ENCODE data around the gene AKAP6. TPM values are rescaled to one million over a fixed set of nuclear protein-coding genes. Genes with fewer than 3 reads are reported as not detected.

AKAP6 gene
- total and polyA plus RNA-seq, 2 of the 8 experiments (the other 6 are each of a cell fraction or from before 2014, with no cell fraction given) = 0.09 to 0.89 TPM

DNA sequence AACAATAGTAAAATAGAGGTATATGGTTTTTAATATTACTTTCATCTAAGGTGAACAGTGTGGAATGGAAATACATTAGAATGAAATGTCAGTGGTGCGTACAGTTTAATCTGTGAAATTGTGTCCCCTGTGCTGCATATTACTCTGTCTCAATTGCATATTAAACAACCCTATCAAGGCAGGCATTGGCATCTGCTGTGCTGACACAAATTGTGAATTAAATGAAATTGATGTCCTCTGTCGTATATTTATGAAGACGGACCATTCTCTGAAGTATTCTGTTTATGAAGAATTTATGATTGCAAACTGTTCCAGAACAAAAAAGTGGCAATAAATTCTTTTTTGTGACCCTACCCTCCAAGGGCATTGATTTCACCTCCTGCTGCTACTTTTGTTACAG is 405.2 kb downstream of the AKAP6 start:
- H3K4me1 ChIP-seq (replicated peaks in 1 of 4; ENCODE audit: control insufficient read depth in 3 of 4, insufficient read depth in 4 of 4, low read length in 3 of 4) = no peaks in the 10 kb centered on the region
- no peak for FAIRE-seq
- H3K9me3 ChIP-seq (ENCODE audit: insufficient read depth in 2 of 2, low read depth in 1 of 2, low read length in 1 of 2) = no peaks in the 10 kb centered on the region
- H3K4me2 ChIP-seq (ENCODE audit: insufficient read depth in 1 of 2, low read depth in 2 of 2, low read length in 2 of 2) = no peak overlapping the region
- no peak overlapping the region for H2AFZ ChIP-seq (ENCODE audit: low read length)
- H4K8ac ChIP-seq (ENCODE audit: extremely low read depth, insufficient read depth, low read length) = no peak overlapping the region
- H4K91ac ChIP-seq (replicated peaks; ENCODE audit: insufficient read length, low read length) = no peak overlapping the region
- no peak overlapping the region for H2BK15ac ChIP-seq (ENCODE audit: low read length)
- no peak overlapping the region for H3K23ac ChIP-seq (ENCODE audit: insufficient read length)
- H3K56ac ChIP-seq (replicated peaks; ENCODE audit: insufficient read length, low read depth, low read length) = no peak overlapping the region
- no peak overlapping the region for H3K9ac ChIP-seq (replicated peaks in 1 of 4; ENCODE audit: extremely low read depth in 1 of 4, low read depth in 3 of 4, low read length in 3 of 4)
- no peaks in the 10 kb centered on the region for H3K27me3 ChIP-seq (replicated peaks in 1 of 4; ENCODE audit: control insufficient read depth in 3 of 4, extremely low read depth in 1 of 4, insufficient read depth in 3 of 4, low read length in 3 of 4)
- no peak overlapping the region for H3K4ac ChIP-seq (replicated peaks; ENCODE audit: insufficient read length, low read depth, low read length)
- no peak overlapping the region for H2BK5ac ChIP-seq (ENCODE audit: low read depth, low read length)
- DNase-seq (ENCODE audit: low read depth in 1 of 2, low spot score in 2 of 2) = no peak
- H3K79me2 ChIP-seq (ENCODE audit: control insufficient read depth in 1 of 2, insufficient read depth in 2 of 2, low read length in 2 of 2) = no peaks in the 10 kb centered on the region
- H4K5ac ChIP-seq (ENCODE audit: insufficient read length, low read depth, low read length) = no peak overlapping the region
- no peak overlapping the region for H3K18ac ChIP-seq (ENCODE audit: extremely low read depth, low read length)
- no peak overlapping the region for H3K27ac ChIP-seq (ENCODE audit: low read depth, low read length)
- WGBS, 2 experiments (ENCODE audit: extremely low coverage in 1 of 2, insufficient coverage in 1 of 2, insufficient read length in 1 of 2, insufficient replicate concordance in 2 of 2, low coverage in 1 of 2, low lambda C conversion rate in 2 of 2, missing lambda C conversion rate in 1 of 2) = 89% methylated on average over 3 of the region's 3 CpGs; no CpG with 5 or more reads in 1 of the 2 experiments
- no peaks in the 10 kb centered on the region for H3K79me1 ChIP-seq (ENCODE audit: low read depth, low read length)
- POLR2A ChIA-PET (ENCODE audit: partially characterized antibody) = no interaction called here
- H3K4me3 ChIP-seq (ENCODE audit: extremely low read depth in 1 of 4, insufficient read depth in 2 of 4, low read depth in 3 of 4, low read length in 4 of 4) = no peak overlapping the region
- H4K20me1 ChIP-seq (replicated peaks in 1 of 2; ENCODE audit: control insufficient read depth in 1 of 2, insufficient read depth in 2 of 2, low read length in 2 of 2) = no peaks in the 10 kb centered on the region
- no peak overlapping the region for H2BK20ac ChIP-seq (ENCODE audit: low read length)
- H2BK120ac ChIP-seq (replicated peaks; ENCODE audit: low read depth, low read length) = no peak overlapping the region
- no peak overlapping the region for H2BK12ac ChIP-seq (ENCODE audit: low read depth, low read length)
- TF ChIP-seq GABPA (IDR thresholded peaks at IDR 0.05; ENCODE audit: borderline replicate concordance, insufficient read depth, low read length) (no peak), KDM5A (IDR thresholded peaks at IDR 0.05; ENCODE audit: low read length) (no peak), TBP (IDR thresholded peaks at IDR 0.05; ENCODE audit: low read depth, low read length) (no peak), SUZ12 (IDR thresholded peaks at IDR 0.05; ENCODE audit: low read length) (no peak)
- H3K36me3 ChIP-seq (ENCODE audit: control insufficient read depth in 2 of 4, insufficient read depth in 4 of 4, low read length in 3 of 4) = no peaks in the 10 kb centered on the region
- CTCF ChIA-PET (ENCODE audit: partially characterized antibody) = no interaction called here
- H3K14ac ChIP-seq (ENCODE audit: insufficient read length) = no peak overlapping the region
- H2AK5ac ChIP-seq (ENCODE audit: low read depth, low read length) = no peak overlapping the region
- H3K23me2 ChIP-seq (ENCODE audit: low read depth, low read length) = no peaks in the 10 kb centered on the region
